ENCODE results near the gene LRG1.

The LRG1 gene

DNA sequence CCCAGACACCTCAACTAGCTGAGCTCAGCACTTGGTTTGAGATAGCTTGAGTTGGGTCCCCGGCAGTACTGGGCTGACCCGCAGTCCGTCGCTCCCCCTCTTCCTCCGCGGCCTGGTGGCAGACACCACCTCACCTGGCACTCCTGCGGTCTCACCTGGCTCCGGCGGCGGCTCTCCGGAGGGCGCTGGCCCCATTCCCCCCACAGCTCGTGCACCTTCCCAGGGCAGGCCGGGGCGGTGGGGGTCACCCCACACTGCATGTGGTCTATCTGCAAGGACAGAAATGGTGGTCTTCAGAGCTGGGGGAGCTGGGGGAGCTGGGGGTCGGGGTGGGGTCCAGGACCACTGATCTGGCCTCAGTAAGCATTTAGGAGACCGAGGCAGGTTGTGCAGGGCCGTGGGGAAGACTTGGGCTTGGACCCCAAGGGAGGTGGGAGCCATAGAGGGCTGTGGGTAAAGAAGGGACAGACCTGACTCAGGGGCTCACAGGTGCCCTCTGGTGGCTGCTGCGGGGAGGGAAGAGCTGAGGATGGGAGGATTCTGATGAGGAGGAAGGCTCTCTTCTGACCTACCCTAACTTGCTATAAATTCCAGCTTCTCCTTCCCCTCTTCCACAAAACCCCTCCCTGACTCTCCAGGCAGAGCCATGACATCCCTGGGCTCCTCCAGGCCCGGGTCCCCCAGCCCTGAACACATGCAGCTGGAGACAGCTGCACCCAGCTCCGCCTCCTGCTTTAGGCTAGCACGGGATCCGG is 14.9 kb downstream of the LRG1 start:
- DNase-seq (ENCODE audit: low read depth), result peak; percentile 55

DNA sequence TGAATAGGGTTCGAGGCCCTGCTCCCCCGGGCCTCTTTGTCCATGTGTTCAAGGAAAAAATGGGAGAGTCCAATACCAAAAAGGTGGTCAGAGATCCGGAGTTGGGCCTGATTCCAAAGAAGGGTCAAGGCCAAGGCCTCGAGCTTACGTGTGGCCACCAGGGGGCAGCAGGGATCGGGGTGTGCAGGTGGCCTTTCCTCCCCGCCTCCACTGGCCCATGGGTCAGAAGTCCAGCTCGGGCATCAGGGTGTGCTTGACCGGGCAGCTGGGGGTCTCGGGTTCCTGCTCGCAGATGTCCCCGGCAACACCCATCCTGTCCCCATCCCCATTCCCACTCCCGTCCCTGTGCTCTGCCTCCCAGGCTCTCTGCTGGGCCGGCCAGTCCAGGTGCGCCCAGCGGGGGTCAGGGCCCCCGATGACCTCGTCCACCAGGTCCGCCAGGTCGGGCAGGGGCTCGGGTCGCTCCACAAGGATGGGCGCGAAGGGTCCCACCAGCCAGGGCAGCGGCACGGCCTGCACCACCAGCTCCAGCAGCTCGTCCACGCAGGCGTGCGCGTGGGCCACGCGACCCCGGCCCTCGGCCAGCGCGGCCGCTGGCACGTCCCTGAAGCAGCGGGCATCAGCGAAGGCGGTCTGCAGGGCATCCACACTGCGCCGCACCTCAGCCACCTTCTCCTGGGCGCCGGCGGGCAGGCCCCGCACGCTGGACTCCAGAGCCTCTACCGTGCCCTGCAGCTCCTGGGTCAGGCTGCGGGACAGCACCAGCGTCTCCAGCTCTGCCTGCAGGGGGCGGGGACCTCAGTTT is 16.3 kb downstream of the LRG1 start:
- peak; percentile 45 for DNase-seq (ENCODE audit: low read depth)
- TF ChIP-seq, protein P1, sequence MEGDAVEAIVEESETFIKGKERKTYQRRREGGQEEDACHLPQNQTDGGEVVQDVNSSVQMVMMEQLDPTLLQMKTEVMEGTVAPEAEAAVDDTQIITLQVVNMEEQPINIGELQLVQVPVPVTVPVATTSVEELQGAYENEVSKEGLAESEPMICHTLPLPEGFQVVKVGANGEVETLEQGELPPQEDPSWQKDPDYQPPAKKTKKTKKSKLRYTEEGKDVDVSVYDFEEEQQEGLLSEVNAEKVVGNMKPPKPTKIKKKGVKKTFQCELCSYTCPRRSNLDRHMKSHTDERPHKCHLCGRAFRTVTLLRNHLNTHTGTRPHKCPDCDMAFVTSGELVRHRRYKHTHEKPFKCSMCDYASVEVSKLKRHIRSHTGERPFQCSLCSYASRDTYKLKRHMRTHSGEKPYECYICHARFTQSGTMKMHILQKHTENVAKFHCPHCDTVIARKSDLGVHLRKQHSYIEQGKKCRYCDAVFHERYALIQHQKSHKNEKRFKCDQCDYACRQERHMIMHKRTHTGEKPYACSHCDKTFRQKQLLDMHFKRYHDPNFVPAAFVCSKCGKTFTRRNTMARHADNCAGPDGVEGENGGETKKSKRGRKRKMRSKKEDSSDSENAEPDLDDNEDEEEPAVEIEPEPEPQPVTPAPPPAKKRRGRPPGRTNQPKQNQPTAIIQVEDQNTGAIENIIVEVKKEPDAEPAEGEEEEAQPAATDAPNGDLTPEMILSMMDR (conservative IDR thresholded peaks at IDR 0.05; ENCODE audit: low read depth, low read length), result peak; percentile 80
- H3K4me3 ChIP-seq (ENCODE audit: low read depth, low read length), result no peak overlapping the region

More for the DNA sequence above, 14.9 kb downstream of the LRG1 start:
- no peak overlapping the region for H3K4me3 ChIP-seq (ENCODE audit: low read depth, low read length)
- TF ChIP-seq, protein P1 (conservative IDR thresholded peaks at IDR 0.05; ENCODE audit: low read depth, low read length), result peak; percentile 86

DNA sequence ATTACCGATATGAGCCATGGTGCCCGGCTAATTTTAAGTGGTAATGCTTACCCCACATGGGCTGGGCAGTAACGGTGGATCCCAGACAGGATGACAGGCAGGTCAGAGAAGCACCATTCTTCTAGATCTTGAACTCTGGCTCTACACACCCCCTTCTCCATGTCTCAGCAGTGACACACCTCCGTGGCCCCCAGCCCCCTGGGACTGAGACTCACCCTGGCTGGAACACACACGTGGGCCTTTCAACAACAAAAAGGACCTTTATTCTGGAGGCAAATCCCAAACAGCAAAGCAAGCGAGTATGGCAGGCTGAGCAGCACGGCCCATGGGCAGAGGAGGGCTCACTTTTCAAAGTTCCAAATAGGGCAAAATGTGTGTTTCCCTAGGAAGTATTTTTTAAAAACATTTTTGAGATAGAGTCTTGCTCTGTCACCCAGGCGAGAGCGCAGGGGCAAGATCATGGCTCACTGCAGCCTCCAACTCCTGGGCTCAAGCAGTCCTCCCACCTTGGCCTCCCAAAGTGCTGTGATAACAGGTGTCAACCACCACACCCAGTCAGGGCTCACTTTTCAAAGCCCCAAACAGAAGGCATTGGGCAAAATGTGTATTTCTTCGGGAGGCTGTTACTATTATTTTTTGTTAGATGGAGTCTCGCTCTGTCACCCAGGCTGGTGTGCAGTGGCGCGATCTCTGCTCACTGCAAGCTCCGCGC is 17.4 kb downstream of the LRG1 start:
- no peak for DNase-seq (ENCODE audit: low read depth)
- H3K4me3 ChIP-seq (ENCODE audit: low read depth, low read length), result no peak overlapping the region
- TF ChIP-seq, protein P1 (conservative IDR thresholded peaks at IDR 0.05; ENCODE audit: low read depth, low read length), result no peak

DNA sequence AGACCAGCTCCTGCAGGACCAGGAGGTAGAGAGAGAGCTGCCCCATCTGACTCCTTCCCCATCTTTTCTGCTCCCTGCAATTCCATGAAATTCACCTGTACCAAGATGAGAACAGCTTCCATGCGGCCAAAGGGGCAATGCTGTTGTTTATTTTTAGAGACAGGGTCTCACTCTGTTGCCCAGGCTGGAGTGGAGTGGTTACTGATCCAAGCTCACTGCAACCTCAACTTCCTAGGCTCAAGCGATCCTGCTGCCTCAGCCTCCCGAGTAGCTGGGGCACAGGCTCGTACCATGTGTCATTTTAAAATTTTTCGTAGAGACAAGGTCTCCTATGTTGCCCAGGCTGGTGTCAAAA is 18.0 kb downstream of the LRG1 start:
- H3K4me3 ChIP-seq (ENCODE audit: low read depth, low read length), result no peak overlapping the region
- no peak for DNase-seq (ENCODE audit: low read depth)
- TF ChIP-seq, protein P1 (conservative IDR thresholded peaks at IDR 0.05; ENCODE audit: low read depth, low read length), result no peak

DNA sequence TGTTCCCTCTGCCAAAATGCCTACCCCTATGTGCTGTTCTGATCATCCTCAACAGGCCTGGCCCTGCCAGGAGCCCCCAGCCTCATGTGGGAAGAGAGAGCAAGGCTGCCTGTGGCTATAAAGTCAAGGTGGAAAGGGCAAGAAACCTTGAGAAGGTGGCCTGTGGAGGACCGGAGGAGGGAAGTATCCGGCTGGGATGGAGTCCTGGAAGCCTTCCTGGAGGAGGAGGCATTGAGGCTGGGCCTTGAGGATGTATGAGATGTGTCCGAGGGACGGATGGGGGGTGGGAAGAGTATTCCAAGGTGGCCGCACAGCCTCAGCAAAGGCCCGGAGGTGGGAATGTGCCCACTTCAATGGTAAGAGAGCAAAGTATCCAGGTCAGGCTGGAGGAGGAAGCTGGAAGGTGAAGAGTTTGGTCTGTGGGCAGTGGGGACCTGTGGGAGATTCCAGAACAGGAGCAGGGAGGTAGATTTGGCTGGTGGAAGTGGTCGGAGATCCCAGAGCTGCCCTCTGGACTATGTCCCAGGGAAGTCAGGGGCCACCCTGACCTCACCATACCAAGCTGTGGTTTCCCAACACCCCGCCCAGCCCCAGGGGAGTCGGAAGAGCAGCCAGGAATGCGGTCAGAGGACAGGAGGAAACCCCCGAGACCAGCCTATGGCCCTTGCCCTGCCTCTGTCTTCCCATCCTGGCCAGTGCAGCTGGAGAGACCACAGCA is 18.5 kb downstream of the LRG1 start:
- TF ChIP-seq, protein P1 (conservative IDR thresholded peaks at IDR 0.05; ENCODE audit: low read depth, low read length), result no peak
- H3K4me3 ChIP-seq (ENCODE audit: low read depth, low read length), result no peak overlapping the region
- peak; percentile 21 for DNase-seq (ENCODE audit: low read depth)

DNA sequence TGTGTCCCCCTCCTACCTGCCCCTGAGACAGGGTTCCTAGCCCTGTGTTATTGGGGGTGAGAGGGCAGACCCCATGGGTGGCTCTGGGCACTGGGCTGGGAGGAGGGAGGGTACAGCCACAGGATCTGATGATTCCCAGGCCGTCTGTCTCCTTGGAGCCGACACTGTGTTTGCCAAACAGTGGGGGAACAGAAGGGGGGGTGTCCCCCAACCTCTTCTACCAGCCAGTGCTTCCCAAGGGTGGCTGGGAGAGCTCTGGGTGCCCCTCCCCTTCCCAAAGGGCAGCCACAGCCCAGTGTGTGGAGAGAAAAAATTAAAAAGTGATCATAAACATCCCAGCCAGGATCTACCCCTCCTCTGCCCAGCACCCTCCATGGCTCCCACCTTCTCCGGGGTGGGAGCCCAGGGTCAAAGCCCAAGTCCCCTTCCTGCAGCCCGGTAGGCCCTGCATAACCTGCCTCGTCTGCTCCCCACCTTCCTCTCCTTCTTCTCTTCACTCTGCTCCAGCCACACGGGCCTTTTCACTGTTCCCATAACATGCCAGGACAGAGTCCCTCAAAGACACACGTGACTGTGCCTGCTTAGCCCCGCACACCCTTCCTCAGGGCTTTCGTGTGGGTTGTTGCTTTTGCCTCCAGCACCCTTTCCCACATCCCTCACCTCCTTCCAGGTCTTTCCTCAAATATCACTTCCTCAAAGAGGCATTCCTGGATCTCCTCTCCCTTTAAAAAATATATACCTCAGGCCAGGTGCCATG is 20.1 kb downstream of the LRG1 start:
- DNase-seq (ENCODE audit: low read depth), result no peak
- TF ChIP-seq, protein P1 (conservative IDR thresholded peaks at IDR 0.05; ENCODE audit: low read depth, low read length), result no peak
- no peak overlapping the region for H3K4me3 ChIP-seq (ENCODE audit: low read depth, low read length)
